Kidney epithelial cell (primary cell): Measurements from ENCODE around the gene GMEB2. TPM values are rescaled to one million over a fixed set of nuclear protein-coding genes. Genes with fewer than 3 reads are reported as not detected.

Source experiments
- DNase-seq: peaks from one replicate; pipeline ENCODE4 v3.0.0-alpha.2; 2010; ENCODE audit warnings: low read depth
- H3K27me3 ChIP-seq: 2 replicates; pipeline ENCODE4 v1.6.0; 2011; ENCODE audit warnings: low read length; ENCODE audit not compliant: control insufficient read depth, insufficient read depth
- H3K36me3 ChIP-seq: 2 replicates; pipeline ENCODE4 v1.5.1; 2011; ENCODE audit warnings: low read length; ENCODE audit not compliant: control insufficient read depth, insufficient read depth
- H3K4me3 ChIP-seq: 2 replicates; pipeline ENCODE4 v1.5.1; 2011; ENCODE audit warnings: low read depth, mild to moderate bottlenecking, control low read depth, low read length
- CTCF ChIP-seq: IDR thresholded peaks from 2 replicates; pipeline ENCODE4 v1.5.1; 2011; ENCODE audit warnings: mild to moderate bottlenecking, moderate library complexity, low read length, control low read depth, inconsistent platforms; ENCODE audit not compliant: insufficient read depth, poor library complexity, severe bottlenecking
- total RNA-seq: library from RNA; depleted of rRNA; stranded (reverse); fragments of >200 nt; gene quantifications from 2 replicates; pipeline ENCODE4 v1.2.3, GENCODE V29; 2015

GMEB2 gene
- total RNA-seq, 1 donor from 2014 or later, result 17.7 TPM

GRCh38 chr20:63628246-63628975, 1.5 kb upstream of the GMEB2 start:
- Histone ChIP-seq H3K27me3 (no peaks in the 10 kb centered on the region), H3K4me3 (peak overlapping the region; percentile 99), H3K36me3 (no peaks in the 10 kb centered on the region)
- no peak for DNase-seq
- no peak for TF ChIP-seq CTCF

- Histone ChIP-seq H3K4me3 (peak overlapping the region; percentile 99), H3K27me3 (no peaks in the 10 kb centered on the region), H3K36me3 (no peaks in the 10 kb centered on the region)
- TF ChIP-seq CTCF, result no peak
- DNase-seq, result no peak
Observed at GRCh38 chr20:63627751-63628245, 897 bp upstream of the GMEB2 start.

GRCh38 chr20:63627129-63627750, 339 bp upstream of the GMEB2 start:
- H3K27me3 ChIP-seq, result no peaks in the 10 kb centered on the region
- peak overlapping the region; percentile 99 for H3K4me3 ChIP-seq
- H3K36me3 ChIP-seq, result no peaks in the 10 kb centered on the region
- TF ChIP-seq CTCF, result no peak
- peak; percentile 42 for DNase-seq

GRCh38 chr20:63625771-63626423, 1.0 kb downstream of the GMEB2 start:
- no peaks in the 10 kb centered on the region for H3K36me3 ChIP-seq
- no peak for DNase-seq
- peak overlapping the region; percentile 59 for H3K4me3 ChIP-seq
- H3K27me3 ChIP-seq, result no peaks in the 10 kb centered on the region
- TF ChIP-seq CTCF, result no peak

GRCh38 chr20:63624486-63624885, 2.4 kb downstream of the GMEB2 start:
- no peak for DNase-seq
- no peaks in the 10 kb centered on the region for H3K27me3 ChIP-seq
- TF ChIP-seq CTCF, result no peak
- H3K4me3 ChIP-seq, result no peak overlapping the region
- H3K36me3 ChIP-seq, result no peaks in the 10 kb centered on the region
